Measurements from ENCODE around the gene CH25H. TPM values are rescaled to one million over a fixed set of nuclear protein-coding genes. Genes with fewer than 3 reads are reported as not detected.

Gene CH25H
- total and polyA plus RNA-seq, 10 of the 15 experiments (the other 5 are each of a cell fraction or from before 2014, with no cell fraction given) = not detected

- no peak overlapping the region for H3K27ac ChIP-seq (ENCODE audit: control insufficient read depth, insufficient read depth)
- ChIA-PET SMC1A (ENCODE audit: uncharacterized antibody, unreplicated experiment) (interaction anchor here (1.2 kb wide), 1 partner anchor 152 kb away, joined by 3 read pairs; no protein-coding TSS in a partner anchor), CTCF (interaction anchor here (1.1 to 1.6 kb wide), 2 partner anchors 19 to 136 kb away, joined by 3 to 4 read pairs; no protein-coding TSS in a partner anchor), RAD21 (ENCODE audit: unreplicated experiment) (no interaction called here), POLR2A (no interaction called here)
- in situ Hi-C loops (cut with MboI) = no loop called here
- no peak for TF ChIP-seq EZH2 (IDR thresholded peaks at IDR 0.05; ENCODE audit: borderline replicate concordance, control insufficient read depth, low read depth, low read length)
- DNase-seq (ENCODE audit: low read depth, low spot score) (no peak), ATAC-seq (no peak), FAIRE-seq (no peak)
- no peaks in the 10 kb centered on the region for H4K20me1 ChIP-seq (ENCODE audit: control insufficient read depth, insufficient read depth)
- H3K27me3 ChIP-seq (replicated peaks in 1 of 2; ENCODE audit: control insufficient read depth in 2 of 2, insufficient read depth in 2 of 2, low read length in 1 of 2) = no peaks in the 10 kb centered on the region
- no peak overlapping the region; the same call in 1 of the 2 replicates for H2AFZ ChIP-seq (ENCODE audit: control insufficient read depth, low read depth, low read length)
- H3K9ac ChIP-seq (ENCODE audit: control insufficient read depth, insufficient read depth, low read length) = no peak overlapping the region
- BruUV-seq (replicated peaks) = no TSS peak
- peak overlapping the region; percentile 67 for H3K4me2 ChIP-seq (ENCODE audit: control insufficient read depth, insufficient read depth)
- 16% methylated on average over 4 of the region's 4 CpGs for WGBS (ENCODE audit: insufficient coverage, insufficient replicate concordance, low lambda C conversion rate, missing lambda C conversion rate)
- H3K36me3 ChIP-seq (ENCODE audit: control insufficient read depth in 2 of 2, insufficient read depth in 2 of 2, low read length in 1 of 2) = no peaks in the 10 kb centered on the region
- peaks cover 26% of the 10 kb centered on the region for H3K4me1 ChIP-seq (ENCODE audit: control insufficient read depth, insufficient read depth, low read length)
- no peaks in the 10 kb centered on the region for H3K9me3 ChIP-seq (replicated peaks; ENCODE audit: control insufficient read depth, insufficient read depth, low read length)
- intact Hi-C loops (cut with micrococcal nuclease; ENCODE audit: unreplicated experiment) = loop anchor here (2.0 kb wide), 1 partner anchor 43 kb away; no protein-coding TSS in a partner anchor
- H3K4me3 ChIP-seq = no peak overlapping the region
- H3K79me2 ChIP-seq (ENCODE audit: control insufficient read depth, insufficient read depth, low read length) = no peaks in the 10 kb centered on the region
These were observed 41.2 kb downstream of the CH25H start for GRCh38 chr10:89165923-89166322.

- Histone ChIP-seq H3K4me2 (ENCODE audit: control insufficient read depth, insufficient read depth) (no peak overlapping the region), H3K79me2 (ENCODE audit: control insufficient read depth, insufficient read depth, low read length) (no peaks in the 10 kb centered on the region), H3K4me1 (ENCODE audit: control insufficient read depth, insufficient read depth, low read length) (peaks cover 26% of the 10 kb centered on the region), H3K36me3 (ENCODE audit: control insufficient read depth in 2 of 2, insufficient read depth in 2 of 2, low read length in 1 of 2) (no peaks in the 10 kb centered on the region), H3K27me3 (replicated peaks in 1 of 2; ENCODE audit: control insufficient read depth in 2 of 2, insufficient read depth in 2 of 2, low read length in 1 of 2) (no peaks in the 10 kb centered on the region), H3K9me3 (replicated peaks; ENCODE audit: control insufficient read depth, insufficient read depth, low read length) (no peaks in the 10 kb centered on the region), H2AFZ (ENCODE audit: control insufficient read depth, low read depth, low read length) (no peak overlapping the region), H3K9ac (ENCODE audit: control insufficient read depth, insufficient read depth, low read length) (no peak overlapping the region), H4K20me1 (ENCODE audit: control insufficient read depth, insufficient read depth) (no peaks in the 10 kb centered on the region), H3K27ac (ENCODE audit: control insufficient read depth, insufficient read depth) (no peak overlapping the region), H3K4me3 (no peak overlapping the region)
- intact Hi-C loops (cut with micrococcal nuclease; ENCODE audit: unreplicated experiment) (loop anchor here (2.0 kb wide), 1 partner anchor 44 kb away; no protein-coding TSS in a partner anchor), in situ Hi-C loops (cut with MboI) (no loop called here)
- ATAC-seq = no peak
- DNase-seq (ENCODE audit: low read depth, low spot score) = no peak
- no peak for FAIRE-seq
- ChIA-PET POLR2A (no interaction called here), CTCF (interaction anchor here (1.1 to 1.6 kb wide), 3 partner anchors 20 to 135 kb away, joined by 3 to 4 read pairs (median 3); no protein-coding TSS in a partner anchor), RAD21 (ENCODE audit: unreplicated experiment) (interaction anchor here (2.3 kb wide), 1 partner anchor 230 kb away, joined by 7 read pairs; no protein-coding TSS in a partner anchor), SMC1A (ENCODE audit: uncharacterized antibody, unreplicated experiment) (interaction anchor here (0.6 to 1.7 kb wide), 5 partner anchors 13 to 353 kb away, joined by 3 to 5 read pairs (median 4); no protein-coding TSS in a partner anchor)
- WGBS (ENCODE audit: insufficient coverage, insufficient replicate concordance, low lambda C conversion rate, missing lambda C conversion rate) = 95% methylated on average over 4 of the region's 4 CpGs
- no TSS peak for BruUV-seq (replicated peaks)
- TF ChIP-seq SMAD1 (IDR thresholded peaks at IDR 0.05; ENCODE audit: low read depth, partially characterized antibody) (no peak), NFXL1 (IDR thresholded peaks at IDR 0.05; ENCODE audit: borderline replicate concordance) (no peak), HCFC1 (IDR thresholded peaks at IDR 0.05; ENCODE audit: low read length) (no peak), RBBP5 (conservative IDR thresholded peaks at IDR 0.05) (no peak), TCF3 (IDR thresholded peaks at IDR 0.05; ENCODE audit: borderline replicate concordance, insufficient read depth, low read depth, low read length) (no peak), RAD51 (IDR thresholded peaks at IDR 0.05) (no peak), PAX5 (IDR thresholded peaks at IDR 0.05; ENCODE audit: borderline replicate concordance, low read depth, low read length) (no peak), SREBF2 (IDR thresholded peaks at IDR 0.05; ENCODE audit: low read length) (no peak), BCL3 (IDR thresholded peaks at IDR 0.05; ENCODE audit: borderline replicate concordance, insufficient read depth, low read depth, low read length, poor library complexity, severe bottlenecking) (no peak), BCLAF1 (IDR thresholded peaks at IDR 0.05) (no peak), ATF3 (IDR thresholded peaks at IDR 0.05; ENCODE audit: borderline replicate concordance, extremely low read depth, low read depth, low read length) (no peak), ASH2L (IDR thresholded peaks at IDR 0.05; ENCODE audit: borderline replicate concordance, low read depth) (no peak)
These were observed 42.2 kb downstream of the CH25H start for GRCh38 chr10:89164920-89165319.
